IMR-90 (cell line): ENCODE results near the gene GADD45A. TPM values are rescaled to one million over a fixed set of nuclear protein-coding genes. Genes with fewer than 3 reads are reported as not detected.

Experiments
- ATAC-seq: fragments of 200-7000 bp; cut with Tn5 transposase; 2 replicates; pipeline ENCODE4 v1.9.1; 2020; ENCODE audit warnings: low read depth, mild to moderate bottlenecking, moderate library complexity
- BruUV-seq: library from RNA; stranded (reverse); fragments of 400-500 nt; replicated peaks from 2 replicates; lab custom pipeline; 2021; lab: Mats Ljungman, UMichigan
- CTCF ChIA-PET: fragments of 300-600 bp; formaldehyde crosslinking; extraction: SDS; loops from one replicate; lab custom pipeline; 2021; ENCODE audit warnings: antibody characterized with exemption; lab: Yijun Ruan, JAX
- POLR2A ChIA-PET: fragments of 300-600 bp; sonication (Branson Sonifier 250); formaldehyde crosslinking; loops from one replicate; lab custom pipeline; 2022; ENCODE audit warnings: antibody characterized with exemption; ENCODE audit not compliant: unreplicated experiment; lab: Charles Lee
- DNase-seq: peaks from one replicate; pipeline ENCODE4 v3.0.0; 2013
- H2AFZ ChIP-seq: replicated peaks from 2 replicates; pipeline ENCODE3; 2013; ENCODE audit warnings: low read length, mild to moderate bottlenecking; ENCODE audit not compliant: poor library complexity
- H2AK5ac ChIP-seq: 2 replicates; pipeline ENCODE4 v1.6.1; 2013; ENCODE audit warnings: low read depth, low read length, inconsistent platforms
- H2AK9ac ChIP-seq: replicated peaks from 2 replicates; pipeline ENCODE3; 2013; ENCODE audit warnings: mild to moderate bottlenecking, low read depth, low read length, moderate library complexity; ENCODE audit not compliant: poor library complexity
- H2BK120ac ChIP-seq: 2 replicates; pipeline ENCODE4 v1.6.1; 2013; ENCODE audit warnings: low read depth, low read length, inconsistent platforms
- H2BK15ac ChIP-seq: 3 replicates; pipeline ENCODE4 v1.6.1; 2013; ENCODE audit warnings: low read depth, low read length, inconsistent platforms
- H2BK20ac ChIP-seq: 2 replicates; pipeline ENCODE4 v1.6.1; 2013; ENCODE audit warnings: low read depth, mild to moderate bottlenecking, inconsistent platforms, low read length, moderate library complexity
- H2BK5ac ChIP-seq: 2 replicates; pipeline ENCODE4 v1.6.1; 2013; ENCODE audit warnings: mild to moderate bottlenecking, low read depth, low read length, inconsistent platforms; ENCODE audit not compliant: poor library complexity, severe bottlenecking
- H3K14ac ChIP-seq: replicated peaks from 2 replicates; pipeline ENCODE4 v1.6.1; 2013; ENCODE audit warnings: low read depth, low read length, inconsistent platforms
- H3K18ac ChIP-seq: 2 replicates; pipeline ENCODE4 v1.6.1; 2013; ENCODE audit warnings: low read depth, low read length, control low read depth
- H3K23ac ChIP-seq: 2 replicates; pipeline ENCODE4 v1.6.1; 2013; ENCODE audit warnings: low read depth, low read length, inconsistent platforms
- H3K27ac ChIP-seq: 2 replicates; pipeline ENCODE4 v1.5.1; 2013; ENCODE audit warnings: mild to moderate bottlenecking, control low read depth, low read length; ENCODE audit not compliant: insufficient read depth
- H3K27me3 ChIP-seq: 2 replicates; pipeline ENCODE4 v1.6.1; 2013; ENCODE audit warnings: low read length; ENCODE audit not compliant: control insufficient read depth, insufficient read depth
- H3K36me3 ChIP-seq: 2 replicates; pipeline ENCODE4 v1.6.1; 2013; ENCODE audit warnings: low read length, mixed read lengths; ENCODE audit not compliant: control insufficient read depth, insufficient read depth
- H3K4ac ChIP-seq: 2 replicates; pipeline ENCODE4 v1.6.1; 2013; ENCODE audit warnings: low read depth, low read length, inconsistent platforms
- H3K4me1 ChIP-seq: 2 replicates; pipeline ENCODE4 v1.6.1; 2013; ENCODE audit warnings: low read length, mixed read lengths; ENCODE audit not compliant: control insufficient read depth, insufficient read depth
- H3K4me2 ChIP-seq: 2 replicates; pipeline ENCODE4 v1.6.1; 2013; ENCODE audit warnings: low read depth, mild to moderate bottlenecking, control low read depth, low read length, moderate library complexity
- H3K4me3 ChIP-seq: 2 replicates; pipeline ENCODE4 v1.5.1; 2013; ENCODE audit warnings: low read depth, mild to moderate bottlenecking, control low read depth, low read length, moderate library complexity; ENCODE audit not compliant: insufficient read depth
- H3K56ac ChIP-seq: 2 replicates; pipeline ENCODE4 v1.6.1; 2013; ENCODE audit warnings: low read length, inconsistent platforms; ENCODE audit not compliant: insufficient read depth; ENCODE audit errors: extremely low read depth
- H3K79me1 ChIP-seq, 2 experiments: 2 replicates each; pipeline ENCODE4 v1.6.1; 2013; ENCODE audit warnings: low read length in 2 of 2, inconsistent platforms in 1 of 2, low read depth in 1 of 2
- H3K9ac ChIP-seq: 2 replicates; pipeline ENCODE4 v1.6.1; 2013; ENCODE audit warnings: low read depth, low read length, control low read depth
- H3K9me1 ChIP-seq: 2 replicates; pipeline ENCODE4 v1.6.1; 2013; ENCODE audit warnings: low read length, inconsistent platforms; ENCODE audit not compliant: insufficient read depth
- H3K9me3 ChIP-seq: 2 replicates; pipeline ENCODE4 v1.6.1; 2013; ENCODE audit warnings: low read length; ENCODE audit not compliant: control insufficient read depth, insufficient read depth
- H4K20me1 ChIP-seq: 2 replicates; pipeline ENCODE4 v1.6.1; 2013; ENCODE audit warnings: low read length, inconsistent platforms; ENCODE audit not compliant: insufficient read depth
- H4K5ac ChIP-seq: 2 replicates; pipeline ENCODE4 v1.6.1; 2013; ENCODE audit warnings: mild to moderate bottlenecking, low read depth, low read length, control low read depth
- H4K8ac ChIP-seq, 2 experiments: 2 replicates each; pipeline ENCODE4 v1.6.1; 2013; ENCODE audit warnings: low read depth in 2 of 2, low read length in 2 of 2, control low read depth in 1 of 2, inconsistent platforms in 1 of 2
- H4K91ac ChIP-seq: 2 replicates; pipeline ENCODE4 v1.6.1; 2013; ENCODE audit warnings: low read depth, low read length, inconsistent platforms; ENCODE audit not compliant: insufficient read depth
- CEBPB ChIP-seq: IDR thresholded peaks from 2 replicates; pipeline ENCODE4 v1.6.1; 2012; ENCODE audit warnings: low read depth, low read length, improper control_type of control experiment
- CHD1 ChIP-seq: IDR thresholded peaks from 2 replicates; pipeline ENCODE4 v1.6.1; 2012; ENCODE audit warnings: low read depth, low read length, improper control_type of control experiment
- NFE2L2 ChIP-seq: fragments of 150-350 bp; IDR thresholded peaks from 2 replicates; pipeline ENCODE4 v1.6.1; 2016; ENCODE audit warnings: low read depth, mild to moderate bottlenecking, low read length
- RCOR1 ChIP-seq: IDR thresholded peaks from 2 replicates; pipeline ENCODE4 v1.6.1; 2012; ENCODE audit warnings: mild to moderate bottlenecking, low read length, improper control_type of control experiment; ENCODE audit not compliant: insufficient replicate concordance
- RFX5 ChIP-seq: IDR thresholded peaks from 2 replicates; pipeline ENCODE4 v1.8.0; 2012; ENCODE audit warnings: low read depth, mild to moderate bottlenecking, low read length, moderate library complexity
- WGBS, 2 experiments: methylation state at CpG; one replicate each; pipeline versions ENCODE4 v1.1.5 to v1.1.7; 2013; ENCODE audit warnings: missing lambda C conversion rate in 2 of 2; ENCODE audit not compliant: insufficient read length in 1 of 2; ENCODE audit errors: extremely low coverage in 2 of 2; 5-methylcytosine and 5-hydroxymethylcytosine counted together
- dilution Hi-C: fragments of 300-500 bp; cut with HindIII; formaldehyde crosslinking; loops from one replicate; pipeline ENCODE4 v1.14.3; 2018; ENCODE audit warnings: low sequenced_read_pairs; ENCODE audit not compliant: unreplicated experiment
- in situ Hi-C: fragments of 300-500 bp; cut with MboI; formaldehyde crosslinking; loops from 3 replicates; pipeline ENCODE4 v1.14.3; 2019; ENCODE audit warnings: low sequenced_read_pairs, inconsistent platforms, mixed read lengths
- intact Hi-C: fragments of 100-400 bp; cut with micrococcal nuclease; formaldehyde crosslinking; loops from 2 replicates; pipeline ENCODE4 v1.10.0; 2022
- polyA plus RNA-seq, 3 experiments: library from polyadenylated mRNA; depleted of rRNA; stranded (reverse); fragments of >200 nt; gene quantifications; 2 replicates each; pipeline ENCODE4 v1.2.3, GENCODE V29; 2012; ENCODE audit warnings: low replicate concordance in 1 of 3
- total RNA-seq: library from RNA; depleted of rRNA; stranded (reverse); fragments of >200 nt; gene quantifications from 2 replicates; pipeline ENCODE4 v1.2.3, GENCODE V29; 2012

The GADD45A gene
- total and polyA plus RNA-seq, 2 of the 4 experiments (the other 2 are of a cell fraction), result 10.9 to 114 TPM

- H3K9me1 ChIP-seq, result peaks cover 31% of the 10 kb centered on the region
- no peak overlapping the region for H2AFZ ChIP-seq
- 60% methylated on average over 1 of the region's 3 CpGs; no CpG with 5 or more reads in 1 of the 2 experiments for WGBS, 2 experiments
- CTCF ChIA-PET, result interaction anchor here (0.6 kb wide), 1 partner anchor 56 kb away, joined by 3 read pairs; no protein-coding TSS in a partner anchor
- no peak overlapping the region for H3K18ac ChIP-seq
- dilution Hi-C loops (no loop called here), intact Hi-C loops (no loop called here), in situ Hi-C loops (no loop called here)
- no peak overlapping the region for H2BK120ac ChIP-seq
- no TSS peak for BruUV-seq
- DNase-seq (no peak), ATAC-seq (no peak)
- peaks cover 27 to 61% of the 10 kb centered on the region in 2 experiments for H3K79me1 ChIP-seq
- no peak overlapping the region for H3K4me3 ChIP-seq
- no peak overlapping the region for H2AK9ac ChIP-seq
- no peak overlapping the region for H4K91ac ChIP-seq
- no peak overlapping the region for H3K23ac ChIP-seq
- H2BK15ac ChIP-seq, result no peak overlapping the region
- H4K20me1 ChIP-seq, result 0 out of 2 replicates have a peak, but pooled peaks cover 6% of the 10 kb centered on the region
- H2BK20ac ChIP-seq, result no peak overlapping the region
- no peak for TF ChIP-seq RCOR1
- no peak for TF ChIP-seq CEBPB
- TF ChIP-seq NFE2L2, result no peak
- TF ChIP-seq RFX5, result no peak
- no peak for TF ChIP-seq CHD1
- peaks cover 18% of the 10 kb centered on the region for H3K36me3 ChIP-seq
- H3K4me1 ChIP-seq, result peaks cover 18% of the 10 kb centered on the region
- no peak overlapping the region for H3K4me2 ChIP-seq
- H3K27me3 ChIP-seq, result no peaks in the 10 kb centered on the region
- H3K14ac ChIP-seq, result no peak overlapping the region
- no peak overlapping the region for H4K5ac ChIP-seq
- no peak overlapping the region for H2AK5ac ChIP-seq
- no peak overlapping the region for H3K9ac ChIP-seq
- H4K8ac ChIP-seq, result no peak overlapping the region
- H3K27ac ChIP-seq, result no peak overlapping the region
- H3K56ac ChIP-seq, result no peak overlapping the region
- H3K4ac ChIP-seq, result no peak overlapping the region
- H3K9me3 ChIP-seq, result no peaks in the 10 kb centered on the region
- H2BK5ac ChIP-seq, result no peak overlapping the region
- POLR2A ChIA-PET, result no interaction called here
These were observed 19.4 kb downstream of the GADD45A start for GRCh38 chr1:67704351-67704750.
